GM19328 (cell line): ENCODE results near the gene MFSD6L.

Source experiments
- ATAC-seq: cut with Tn5 transposase; IDR thresholded peaks from one replicate; pipeline ENCODE4 v1.9.1; 2021; ENCODE audit warnings: mild to moderate bottlenecking, moderate library complexity; ENCODE audit not compliant: unreplicated experiment

The MFSD6L gene

GRCh38 chr17:8747742-8748141 is 51.4 kb downstream of the MFSD6L start:
- no peak for ATAC-seq
